ENCODE data around the gene SLC6A4. TPM values are rescaled to one million over a fixed set of nuclear protein-coding genes. Genes with fewer than 3 reads are reported as not detected.

Gene SLC6A4
- 3.9 and 4.0 TPM in 2 replicates for total RNA-seq

GRCh38 chr17:30235386-30236296 is at the start of gene SLC6A4:
SLC6A4 (minus strand) TSS chr17:30235697; CDS start chr17:30221958, 13,739 bp downstream.

Other genes starting within 250 kb of the SLC6A4 start
- gene NSRP1, start 118.9 kb downstream of the SLC6A4 start, total RNA-seq, result 15.2 and 16.7 TPM in 2 replicates
- 31.9 and 35.5 TPM in 2 replicates for gene BLMH, start 56.2 kb upstream of the SLC6A4 start, total RNA-seq
- gene TMIGD1, start 98.4 kb upstream of the SLC6A4 start, total RNA-seq, result not detected in 2 replicates
- gene CPD, start 143.2 kb upstream of the SLC6A4 start, total RNA-seq, result 201 and 212 TPM in 2 replicates
- gene GOSR1, start 241.7 kb upstream of the SLC6A4 start, total RNA-seq, result 30.9 and 33.6 TPM in 2 replicates

All from smooth muscle cell of the pulmonary artery (primary cell).